Activated CD4-positive, alpha-beta T cell treated with anti-CD3 and anti-CD28 coated beads, Interleukin-2, amount 50 U/mL, for 1 hour (primary cell): ENCODE results near the gene TBCE.
A peak's percentile ranks its signal among the peaks of the same experiment; 100 is the strongest.

Source experiments
- DNase-seq: peaks from one replicate; pipeline ENCODE4 v3.0.0-alpha.2; 2020

TBCE gene, protein sequence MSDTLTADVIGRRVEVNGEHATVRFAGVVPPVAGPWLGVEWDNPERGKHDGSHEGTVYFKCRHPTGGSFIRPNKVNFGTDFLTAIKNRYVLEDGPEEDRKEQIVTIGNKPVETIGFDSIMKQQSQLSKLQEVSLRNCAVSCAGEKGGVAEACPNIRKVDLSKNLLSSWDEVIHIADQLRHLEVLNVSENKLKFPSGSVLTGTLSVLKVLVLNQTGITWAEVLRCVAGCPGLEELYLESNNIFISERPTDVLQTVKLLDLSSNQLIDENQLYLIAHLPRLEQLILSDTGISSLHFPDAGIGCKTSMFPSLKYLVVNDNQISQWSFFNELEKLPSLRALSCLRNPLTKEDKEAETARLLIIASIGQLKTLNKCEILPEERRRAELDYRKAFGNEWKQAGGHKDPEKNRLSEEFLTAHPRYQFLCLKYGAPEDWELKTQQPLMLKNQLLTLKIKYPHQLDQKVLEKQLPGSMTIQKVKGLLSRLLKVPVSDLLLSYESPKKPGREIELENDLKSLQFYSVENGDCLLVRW

DNA sequence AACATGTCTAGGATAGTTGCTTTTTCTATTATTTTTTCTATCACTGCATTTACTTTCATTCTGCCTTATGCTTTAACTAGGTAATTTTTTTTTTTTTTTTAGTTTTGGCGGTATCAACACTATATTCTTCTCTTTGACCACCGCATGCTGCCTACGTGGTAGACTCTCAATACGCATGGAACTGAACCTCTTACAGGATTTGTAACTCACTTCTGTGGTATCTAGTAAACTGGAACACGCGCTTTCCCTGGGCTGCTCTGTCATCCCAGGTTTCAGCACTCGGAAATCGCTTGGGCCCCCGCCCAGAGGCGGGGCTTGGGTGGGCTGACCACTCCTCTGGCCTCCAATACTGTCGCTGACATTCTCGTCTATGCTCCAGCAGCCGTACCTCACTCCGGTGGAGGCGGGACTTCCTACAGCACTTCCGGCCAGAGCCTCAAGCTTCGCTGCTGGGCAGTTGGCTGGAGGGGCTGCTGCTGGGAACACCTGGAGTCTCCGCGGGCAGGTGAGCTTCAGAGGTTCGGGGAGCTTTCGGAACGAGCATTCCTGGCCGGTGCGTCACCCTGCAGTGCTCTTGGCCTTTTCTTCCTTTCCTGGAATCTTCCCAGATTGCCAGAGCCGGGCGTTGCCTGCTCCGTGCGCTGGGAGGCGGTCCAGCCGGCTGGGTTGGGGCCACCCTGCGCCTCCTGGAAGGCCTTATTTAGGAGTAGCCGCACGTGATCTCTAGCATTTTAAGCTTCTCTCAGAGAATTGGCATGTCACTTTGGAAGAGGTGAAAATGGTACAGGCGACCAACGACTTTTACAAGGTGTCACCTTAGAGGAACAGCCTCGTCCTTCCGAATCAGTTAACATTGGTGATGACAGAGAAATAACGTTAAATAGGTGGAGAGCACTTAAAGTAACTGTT, at the start of gene TBCE:
TSS of gene TBCE (plus strand) at position 428 of the 909 bp plus-strand sequence. CDS start 12,623 bp downstream, outside the sequence.
- peak; percentile 76 for DNase-seq

DNA sequence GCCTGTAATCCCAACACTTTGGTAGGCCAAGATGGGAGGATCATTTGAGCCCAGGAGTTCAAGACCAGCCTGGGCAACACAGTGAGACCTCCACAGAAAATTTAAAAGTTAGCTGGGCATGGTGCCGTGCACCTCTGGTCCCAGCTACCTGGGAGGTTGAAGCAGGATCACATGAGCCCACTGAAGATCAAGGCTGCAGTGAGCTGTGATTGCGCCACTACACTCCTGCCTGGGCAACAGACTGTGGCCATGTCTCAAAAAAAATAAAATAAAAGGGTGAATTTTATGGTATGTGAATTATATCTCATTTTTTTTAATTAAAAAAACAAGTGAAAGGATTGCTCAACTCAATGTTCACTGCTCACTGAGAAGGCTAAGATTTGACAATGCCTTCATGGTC, 48.0 kb upstream of the TBCE start:
- DNase-seq: no peak

DNA sequence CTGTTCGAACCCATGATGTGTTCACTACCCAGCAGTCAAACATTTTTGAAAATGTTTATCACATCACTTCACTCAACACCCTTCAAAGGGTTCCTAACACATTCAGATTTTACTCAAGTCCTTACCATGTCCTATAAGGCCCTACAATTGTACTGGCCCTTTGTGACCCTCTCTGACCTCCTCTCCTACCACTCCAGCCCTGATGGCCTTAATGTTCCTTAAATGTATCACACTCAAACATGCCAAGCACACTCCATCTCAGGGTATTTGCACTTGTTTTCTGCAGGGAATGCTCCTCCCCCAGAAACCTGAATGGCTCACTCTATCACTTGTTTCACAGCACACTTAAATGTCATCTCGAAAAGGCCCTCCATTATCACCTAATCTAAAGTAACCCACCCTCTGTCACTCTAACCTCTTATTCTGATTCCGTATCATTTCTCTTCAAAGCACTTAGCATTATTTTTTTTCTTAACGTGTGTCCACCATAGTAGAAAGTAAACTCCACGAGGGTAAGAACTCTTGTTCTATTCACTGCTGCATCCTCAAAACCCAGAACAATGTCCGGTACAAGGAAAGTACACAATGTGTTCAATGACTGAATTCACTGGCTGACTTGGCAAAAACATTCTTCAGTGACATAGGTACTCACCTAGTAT, 46.6 kb upstream of the TBCE start:
- no peak for DNase-seq

DNA sequence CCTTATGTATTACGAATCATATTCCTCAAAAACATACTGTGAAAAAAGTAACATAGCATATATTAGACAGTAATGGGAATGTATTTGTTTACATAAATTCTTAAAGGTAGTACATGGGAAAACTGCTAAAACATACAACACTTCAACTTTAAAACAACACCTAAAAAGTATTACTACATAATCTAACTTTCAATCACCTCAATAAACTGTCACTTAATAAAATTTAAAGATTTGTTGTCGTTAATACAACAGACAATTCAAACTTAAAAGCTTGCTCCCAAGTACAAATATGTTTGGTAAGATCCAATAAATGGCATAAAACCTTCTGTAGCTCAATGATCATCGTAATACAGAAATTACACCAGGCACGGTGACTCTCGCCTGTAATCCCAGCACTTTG, 42.9 kb upstream of the TBCE start:
- DNase-seq: no peak

DNA sequence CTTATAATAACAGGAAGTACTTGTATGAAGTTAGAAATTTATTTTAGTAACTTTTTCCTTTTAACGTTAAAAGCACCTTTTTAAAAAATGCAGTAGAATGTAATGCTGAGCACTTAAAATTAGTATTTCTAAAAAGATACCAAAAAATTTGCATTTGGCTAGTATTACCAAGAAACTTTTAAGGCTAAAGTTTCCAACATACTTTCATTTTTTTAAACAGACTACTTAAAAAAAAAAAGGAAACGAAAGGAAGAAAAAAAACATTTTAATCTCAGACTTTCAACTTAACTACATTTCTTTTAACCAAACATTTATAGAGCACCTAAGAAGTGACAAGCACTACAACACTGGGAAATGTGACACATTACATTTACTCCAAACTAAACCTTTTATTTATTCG, 42.1 kb upstream of the TBCE start:
- no peak for DNase-seq

DNA sequence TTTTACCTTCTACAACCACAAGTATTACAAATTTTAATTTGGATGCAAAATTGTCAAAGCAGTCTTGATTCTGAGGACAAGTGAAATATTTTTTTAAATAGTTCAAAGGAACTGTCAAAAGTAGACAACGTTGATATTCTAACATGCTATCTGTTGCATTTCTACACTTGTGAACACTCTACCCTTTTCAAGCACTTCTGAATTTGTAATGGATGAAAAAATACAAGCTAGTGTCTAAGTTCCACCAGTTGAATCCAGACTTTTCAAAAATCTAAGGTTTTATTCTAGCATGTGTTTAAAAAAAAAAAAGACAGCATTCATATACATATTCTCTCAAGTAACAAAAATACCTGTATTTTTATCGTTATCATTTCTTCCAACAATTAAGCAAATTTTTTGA, 41.4 kb upstream of the TBCE start:
- no peak for DNase-seq

DNA sequence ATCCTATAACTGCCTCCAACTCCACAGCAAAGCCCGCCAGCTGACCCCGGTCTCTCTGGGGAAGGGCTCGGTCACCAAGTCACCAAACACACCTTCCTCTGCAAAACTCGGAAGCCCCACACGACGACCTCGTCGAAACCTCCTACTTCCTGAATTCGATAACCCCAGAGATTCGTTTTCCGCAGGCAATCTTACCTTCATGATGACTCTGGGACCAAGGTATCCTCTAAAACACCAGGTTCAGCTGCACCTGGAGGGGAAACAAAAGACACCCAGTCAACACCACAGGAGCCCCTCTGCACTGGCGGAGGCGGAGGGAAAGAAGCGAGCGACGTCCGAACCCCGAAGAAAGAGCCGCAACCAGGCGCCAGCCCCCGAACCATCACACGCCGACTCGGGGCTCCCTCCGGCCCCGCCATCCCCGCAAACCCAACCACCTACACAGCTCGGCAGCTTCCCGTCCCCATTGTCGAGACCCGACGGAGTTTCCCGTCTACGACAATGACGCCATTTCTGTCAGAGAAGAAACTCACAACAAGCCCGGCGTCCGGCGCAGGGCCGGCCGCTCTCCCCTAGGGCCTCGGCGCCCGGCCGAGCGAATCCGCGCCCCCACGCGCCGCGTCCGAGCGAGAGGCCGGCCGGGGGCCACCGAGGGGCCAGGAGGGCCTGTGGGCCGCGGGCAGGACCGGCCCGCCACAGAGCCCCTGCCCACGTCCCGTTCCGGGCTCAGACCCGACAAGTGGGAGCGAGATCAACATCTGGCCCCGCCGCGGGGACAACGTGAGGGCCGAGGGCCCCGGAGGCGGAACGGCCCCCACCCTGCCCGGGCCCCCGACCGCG, 40.3 kb upstream of the TBCE start:
- peak; percentile 59 for DNase-seq

DNA sequence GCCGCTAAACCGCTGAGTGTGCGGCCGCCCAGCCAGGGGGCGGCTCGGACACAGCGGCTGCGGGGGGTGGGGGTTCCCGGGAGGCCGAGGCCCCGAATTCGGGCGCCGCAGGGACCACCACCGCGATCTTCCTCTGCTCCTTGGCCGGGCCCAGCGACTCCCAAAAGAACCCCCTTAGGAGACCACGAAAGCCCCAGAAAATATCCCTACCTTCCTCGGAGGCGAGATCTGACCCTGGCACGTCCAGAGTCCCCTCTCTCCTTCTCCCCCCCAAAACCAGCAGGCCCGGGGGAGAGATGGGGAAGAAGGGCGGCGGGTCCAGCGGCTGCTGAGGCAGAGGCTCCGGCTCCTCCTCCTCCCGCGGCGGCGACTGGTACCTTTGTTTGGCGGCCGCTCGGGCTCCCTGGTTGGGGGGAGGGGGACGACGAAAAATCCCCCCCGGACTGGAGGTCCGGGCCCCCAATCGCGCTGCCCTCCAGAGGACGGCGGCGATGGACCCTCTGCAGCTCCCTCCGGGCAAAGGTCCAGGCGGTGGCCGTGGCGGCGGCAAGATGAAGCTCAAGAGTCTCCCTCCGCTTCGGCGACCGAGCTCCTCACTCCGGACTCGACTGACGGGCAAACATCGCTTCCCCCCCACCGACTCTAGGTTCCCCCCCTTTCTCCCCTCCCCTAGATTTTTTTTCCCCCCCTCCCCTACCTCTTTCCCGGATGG, 39.5 kb upstream of the TBCE start, which contains the start of gene ARID4B:
TSS of gene ARID4B (minus strand) at position 621 of the 712 bp plus-strand sequence. CDS start 1,260 bp downstream, outside the sequence.
- no peak for DNase-seq

DNA sequence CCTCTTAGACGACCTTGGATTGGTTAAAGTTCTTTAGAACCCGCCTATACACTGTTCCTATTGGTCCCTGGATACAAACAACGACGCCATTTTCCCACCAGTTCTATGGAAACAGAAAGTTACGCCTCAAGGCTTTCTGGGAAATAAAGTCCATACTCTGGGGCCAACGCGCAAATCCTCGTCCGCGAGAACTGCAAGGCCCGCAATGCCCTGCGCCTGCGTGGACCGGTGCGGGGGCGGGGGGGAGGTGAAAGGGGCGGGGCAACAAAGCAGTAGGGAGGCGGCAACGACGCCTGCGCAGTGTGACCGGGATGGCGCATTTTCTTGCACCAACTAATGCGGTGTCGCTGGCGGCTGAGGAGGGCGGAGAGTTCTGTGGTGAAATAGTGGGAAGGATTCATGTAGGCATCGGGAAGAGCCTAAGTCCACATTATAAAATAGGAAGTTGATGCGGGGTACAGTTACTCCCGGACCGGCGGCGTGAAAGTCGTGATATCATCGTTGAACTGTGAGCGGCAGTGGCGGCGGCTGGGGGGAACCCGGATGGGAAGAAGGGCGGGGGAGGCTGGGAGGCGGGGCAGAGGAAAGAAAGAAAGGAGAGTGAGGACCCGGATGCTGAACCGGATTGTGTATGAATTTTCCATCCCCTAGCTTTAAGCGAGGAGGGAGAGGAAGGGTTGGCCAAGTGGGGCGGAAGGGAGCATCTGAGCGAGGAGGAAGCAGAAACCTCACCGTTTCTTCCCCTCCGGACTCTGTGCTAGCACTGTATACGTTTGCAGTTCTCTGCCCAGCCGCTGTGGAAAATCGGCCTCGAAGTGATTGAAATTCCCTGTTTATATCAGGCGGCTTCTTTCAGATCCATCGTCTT, 38.7 kb upstream of the TBCE start, which contains the start of gene GGPS1:
TSS of gene GGPS1 (plus strand) at position 300 of the 868 bp plus-strand sequence. CDS start 6,695 bp downstream, outside the sequence.
- DNase-seq: peak; percentile 98

DNA sequence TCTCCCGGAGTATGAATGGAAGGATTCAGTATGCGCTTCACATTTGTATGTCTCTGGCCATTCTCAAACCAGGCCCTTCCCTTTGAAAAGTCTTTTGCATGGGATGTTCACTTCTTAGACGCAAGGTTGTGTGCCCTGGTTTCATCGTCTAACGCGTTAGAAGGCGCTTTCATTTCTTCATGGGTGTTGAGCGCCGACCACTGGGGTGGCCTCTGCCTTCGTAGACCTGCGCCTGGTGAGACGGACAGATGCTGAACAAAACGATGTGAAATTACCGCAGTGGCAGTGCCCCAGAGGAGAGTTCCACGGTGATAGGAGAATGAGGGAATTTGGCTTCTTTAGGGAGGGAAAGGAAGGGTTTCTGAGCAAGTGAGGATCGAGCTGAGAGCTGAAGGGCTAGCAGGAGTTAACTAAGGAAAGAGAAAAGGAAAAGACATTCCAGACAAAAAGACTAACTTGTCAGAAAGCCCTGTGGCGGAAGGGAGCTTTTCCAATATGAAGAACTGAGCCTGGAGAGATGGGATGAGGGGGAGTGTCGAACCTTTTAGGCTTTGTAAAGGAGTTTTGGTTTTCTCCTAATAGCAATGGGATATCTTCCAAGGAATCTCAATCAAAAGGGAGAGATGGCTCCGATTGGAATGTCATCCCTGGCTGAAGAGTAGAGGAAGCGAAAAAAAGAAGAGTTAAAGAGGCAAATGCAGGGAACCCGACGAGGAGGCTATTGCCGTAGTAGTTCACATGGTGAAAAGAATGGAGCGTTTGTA, 37.9 kb upstream of the TBCE start:
- DNase-seq: peak; percentile 46

DNA sequence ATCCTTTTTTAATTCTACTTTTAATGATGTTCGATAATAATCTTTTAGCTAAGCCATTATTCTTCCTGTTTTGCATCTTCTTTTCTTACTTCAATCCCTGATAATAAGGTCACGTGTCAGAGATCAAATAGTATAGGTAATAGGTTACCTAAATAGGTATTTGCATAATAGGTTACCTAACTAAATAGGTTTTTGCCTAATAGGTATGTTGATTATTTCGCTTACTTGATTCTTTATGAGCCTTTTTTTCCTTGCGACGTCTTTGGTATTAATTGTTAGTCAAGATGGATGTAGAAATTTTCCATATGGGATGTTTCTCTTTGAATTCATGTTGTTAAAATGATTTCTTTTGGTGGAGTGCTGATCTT, 36.3 kb upstream of the TBCE start:
- DNase-seq: no peak

DNA sequence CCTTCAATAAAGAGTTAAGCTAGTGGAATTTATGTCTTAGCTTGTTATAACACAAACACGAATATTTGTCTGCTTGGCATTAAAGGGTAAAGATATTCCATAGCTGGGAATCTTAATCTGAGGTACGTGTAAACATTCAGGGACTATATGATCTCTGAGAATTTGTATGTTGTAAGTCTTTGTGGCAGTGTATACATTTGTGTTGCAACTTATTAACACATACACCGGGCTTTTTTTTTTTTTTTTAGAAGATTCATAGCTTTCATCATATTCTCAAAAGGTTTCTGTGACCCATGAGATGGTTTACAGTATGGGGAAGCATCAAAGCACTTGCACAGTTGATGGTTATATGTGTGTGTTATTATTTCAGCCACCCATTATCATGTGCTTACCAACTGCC, 35.8 kb upstream of the TBCE start:
- no peak for DNase-seq

DNA sequence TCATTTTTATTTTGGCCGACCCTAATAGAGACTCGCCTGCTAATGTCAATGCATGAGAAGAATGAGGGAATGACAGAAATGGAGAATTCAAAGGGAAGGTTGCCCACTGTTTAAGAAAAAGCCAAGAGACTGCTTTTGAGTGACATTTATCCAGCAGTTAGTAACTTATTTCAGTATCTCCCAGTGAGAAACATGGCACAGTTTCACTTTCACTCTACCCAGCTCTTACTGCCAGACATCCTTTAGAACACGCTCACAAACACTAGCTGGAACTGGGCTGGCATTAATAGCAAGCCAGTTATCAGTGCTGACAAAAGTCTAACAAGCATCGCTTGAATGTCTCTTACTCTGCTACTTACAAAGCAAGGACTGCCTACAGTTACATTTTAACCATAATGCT, 30.3 kb upstream of the TBCE start:
- DNase-seq: no peak

DNA sequence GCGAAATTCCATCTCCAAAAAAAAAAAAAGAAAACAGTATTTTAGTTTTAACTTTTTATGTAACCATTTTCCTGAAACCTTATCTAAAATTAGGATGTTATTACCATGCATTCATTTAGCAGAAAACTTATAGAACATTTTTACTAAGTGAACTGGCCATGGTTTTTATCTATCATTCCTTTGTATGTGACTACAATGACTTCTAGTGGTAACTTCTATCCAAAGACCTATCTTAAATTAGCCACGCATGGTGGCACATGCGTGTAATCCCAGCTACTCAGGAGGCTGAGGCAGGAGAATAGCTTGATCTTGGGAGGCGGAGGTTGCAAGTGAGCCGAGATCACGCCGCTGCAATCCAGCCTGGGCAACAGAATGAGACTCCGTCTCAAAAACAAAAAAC, 27.5 kb upstream of the TBCE start:
- no peak for DNase-seq

DNA sequence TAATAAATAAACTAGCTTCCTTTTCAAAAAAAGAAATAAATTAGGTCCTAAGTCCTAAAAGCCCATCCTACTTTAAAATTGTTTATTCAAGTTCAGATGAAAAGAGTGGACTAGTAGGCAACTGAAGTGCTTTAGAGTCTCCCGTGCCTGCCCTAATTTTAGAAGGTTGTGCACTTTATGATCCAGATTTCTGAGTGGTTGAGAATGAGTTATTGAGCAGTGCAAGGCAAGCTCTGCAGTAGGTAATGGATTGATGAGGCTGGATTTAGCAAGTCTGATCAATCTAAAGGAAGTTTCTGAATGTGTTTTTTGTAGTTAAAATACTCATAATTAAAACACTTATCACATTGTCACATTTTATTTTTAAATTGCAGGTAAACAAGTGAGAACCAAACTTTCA, 25.9 kb upstream of the TBCE start:
- no peak for DNase-seq

DNA sequence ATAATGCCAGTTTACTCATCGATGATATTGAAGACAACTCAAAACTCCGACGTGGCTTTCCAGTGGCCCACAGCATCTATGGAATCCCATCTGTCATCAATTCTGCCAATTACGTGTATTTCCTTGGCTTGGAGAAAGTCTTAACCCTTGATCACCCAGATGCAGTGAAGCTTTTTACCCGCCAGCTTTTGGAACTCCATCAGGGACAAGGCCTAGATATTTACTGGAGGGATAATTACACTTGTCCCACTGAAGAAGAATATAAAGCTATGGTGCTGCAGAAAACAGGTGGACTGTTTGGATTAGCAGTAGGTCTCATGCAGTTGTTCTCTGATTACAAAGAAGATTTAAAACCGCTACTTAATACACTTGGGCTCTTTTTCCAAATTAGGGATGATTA, 25.2 kb upstream of the TBCE start:
- no peak for DNase-seq

DNA sequence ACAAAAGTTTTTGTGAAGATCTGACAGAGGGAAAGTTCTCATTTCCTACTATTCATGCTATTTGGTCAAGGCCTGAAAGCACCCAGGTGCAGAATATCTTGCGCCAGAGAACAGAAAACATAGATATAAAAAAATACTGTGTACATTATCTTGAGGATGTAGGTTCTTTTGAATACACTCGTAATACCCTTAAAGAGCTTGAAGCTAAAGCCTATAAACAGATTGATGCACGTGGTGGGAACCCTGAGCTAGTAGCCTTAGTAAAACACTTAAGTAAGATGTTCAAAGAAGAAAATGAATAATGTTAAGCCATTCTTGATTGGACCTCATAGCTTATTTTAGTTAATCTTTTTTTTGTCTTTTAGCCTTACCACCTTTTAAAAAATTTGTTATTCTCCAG, 24.8 kb upstream of the TBCE start:
- DNase-seq: no peak

DNA sequence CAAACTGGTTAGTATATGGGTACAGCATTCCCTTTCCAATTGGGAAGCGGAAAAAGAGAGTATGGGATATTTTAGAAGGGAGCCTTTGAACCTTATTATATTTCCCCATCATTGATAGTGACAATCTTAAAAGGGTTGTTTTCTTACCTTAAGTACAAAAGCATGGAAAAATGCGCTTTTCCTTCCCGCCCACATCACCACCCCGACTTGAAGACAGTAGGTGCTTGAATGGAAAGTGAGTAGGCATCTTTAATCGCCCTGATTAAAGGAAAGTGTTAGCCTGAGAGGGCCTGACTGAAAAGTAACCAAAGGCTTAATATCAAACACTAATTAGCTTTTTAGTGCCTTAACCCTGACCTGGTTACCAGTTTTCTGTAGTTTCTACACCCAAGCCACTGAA, 23.5 kb upstream of the TBCE start:
- DNase-seq: no peak

DNA sequence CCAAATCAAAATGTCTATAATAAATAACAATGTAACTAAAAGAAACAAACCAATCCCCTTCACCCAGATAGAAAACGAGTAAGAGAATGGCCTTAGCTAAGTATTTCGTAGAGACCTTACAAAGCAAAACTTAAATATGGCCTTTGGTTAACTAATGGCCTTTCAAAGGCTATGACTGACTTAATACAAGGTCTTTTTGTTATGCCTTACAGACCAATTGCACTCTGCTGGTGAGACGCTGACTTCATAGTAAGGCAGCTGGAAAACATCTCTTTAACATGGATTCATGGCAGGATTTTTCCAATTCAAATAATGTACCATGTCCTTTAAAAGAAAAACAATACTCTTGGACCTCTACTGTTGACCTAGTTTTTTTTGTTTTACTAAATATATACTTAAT, 15.8 kb upstream of the TBCE start:
- no peak for DNase-seq

DNA sequence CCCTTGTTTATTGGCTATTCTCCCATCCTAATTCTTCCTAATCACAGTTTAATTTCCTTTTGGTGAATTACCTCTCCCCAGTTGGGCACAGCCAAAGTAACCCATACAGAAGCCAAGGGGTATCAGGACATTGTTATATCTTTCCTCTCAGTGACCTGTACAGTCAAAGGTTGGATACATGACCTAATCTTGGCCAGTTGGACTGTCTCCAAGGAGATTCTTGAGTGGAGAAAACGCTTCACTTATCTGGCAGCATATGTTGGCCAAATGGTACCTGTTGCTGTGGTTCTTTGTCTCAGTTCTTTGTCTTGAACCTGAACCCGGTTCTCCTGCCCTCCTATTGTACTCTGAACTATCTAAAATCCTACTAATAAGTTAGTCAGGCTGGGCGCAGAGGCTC, 15.3 kb upstream of the TBCE start:
- DNase-seq: no peak
